NCI-H1417 treated with DMSO at 0.1 percent for 48 hours (cell line): ENCODE measurements around the gene HSD11B2.
A peak's percentile ranks its signal among the peaks of the same experiment; 100 is the strongest.

Experiments
- DNase-seq: peaks from one replicate; lab custom pipeline; 2025; lab: John Stamatoyannopoulos, UW

HSD11B2 gene

DNA sequence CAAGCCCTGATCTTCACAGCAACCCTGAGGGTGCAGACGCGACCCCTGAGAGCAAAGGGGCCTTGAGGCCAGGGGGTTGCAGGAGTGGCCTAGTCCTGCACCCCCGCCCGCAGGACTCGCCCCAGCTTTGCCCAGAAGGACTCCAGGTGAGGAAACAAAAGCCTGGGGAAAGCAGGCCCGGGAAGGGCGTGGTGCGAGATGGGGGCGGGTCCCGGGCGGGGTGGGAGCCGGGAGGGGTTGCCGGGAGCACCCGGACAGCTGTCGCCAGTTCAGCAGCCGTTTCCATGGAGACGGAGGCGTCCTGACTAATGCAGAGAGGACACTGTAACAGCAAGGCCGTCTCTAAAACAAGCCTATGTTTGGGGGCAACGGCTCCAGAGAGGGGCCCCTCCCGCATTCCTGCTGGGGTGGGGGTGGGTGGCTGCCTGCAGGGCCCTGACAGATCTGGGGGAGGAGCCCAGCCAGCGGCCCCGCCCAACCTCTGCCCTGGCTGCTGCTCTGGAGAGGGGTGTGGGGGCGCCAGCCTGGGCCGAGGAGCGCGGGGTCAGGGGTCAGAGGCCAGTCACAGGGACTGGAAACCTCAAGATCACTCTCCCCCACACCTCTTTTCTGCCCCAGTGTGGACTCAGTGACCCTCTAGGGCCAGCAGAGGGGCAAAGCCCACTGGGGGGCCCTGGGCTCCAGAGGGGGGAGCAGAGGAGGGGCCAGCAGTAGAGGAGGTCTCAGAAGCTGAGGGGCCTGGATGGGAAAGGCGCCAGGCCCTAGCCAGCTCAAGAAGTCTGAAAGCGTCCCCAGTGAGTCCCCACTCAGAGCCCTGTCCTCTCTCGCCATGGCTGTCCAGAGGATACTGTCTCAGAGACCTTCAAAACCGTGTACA lies 34.5 kb upstream of the HSD11B2 start:
- DNase-seq = peak; percentile 75

GRCh38 chr16:67397036-67397801 lies 33.7 kb upstream of the HSD11B2 start:
- no peak for DNase-seq

DNA sequence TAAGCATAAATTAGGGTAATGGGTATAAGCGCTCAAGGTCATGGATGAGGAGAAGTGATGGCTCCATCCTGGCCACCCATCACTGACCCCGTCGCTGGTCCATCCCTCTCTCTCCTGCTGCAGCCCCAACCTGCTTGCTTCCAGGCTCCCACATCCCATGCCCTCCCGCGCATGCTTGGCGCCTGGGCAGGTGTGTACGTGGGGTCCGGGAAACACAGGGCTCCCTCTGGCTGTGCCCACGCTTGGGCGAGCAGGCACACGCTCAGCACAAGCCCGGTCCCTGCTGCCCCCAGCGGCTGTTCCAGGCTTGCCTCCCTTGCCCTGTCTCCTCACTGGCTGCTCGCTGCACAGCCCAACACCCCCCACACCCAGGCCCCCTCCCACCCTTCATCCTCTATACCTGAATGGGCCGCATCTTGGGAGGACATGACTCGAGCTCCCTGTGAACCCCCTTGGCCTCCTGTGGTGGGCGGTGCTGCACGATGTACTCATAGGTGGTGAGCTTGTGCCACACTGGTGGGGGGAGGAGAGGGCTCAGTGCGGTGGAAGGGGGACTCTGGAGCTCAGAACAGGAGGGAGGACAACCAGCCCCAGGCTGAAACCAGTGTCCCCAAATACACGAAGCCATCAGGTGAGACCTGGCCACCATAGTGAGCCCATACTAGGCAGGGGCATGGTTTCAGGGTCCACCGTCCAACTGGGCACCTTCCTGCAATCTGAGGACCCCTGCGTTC lies 32.9 kb upstream of the HSD11B2 start:
- no peak for DNase-seq

DNA sequence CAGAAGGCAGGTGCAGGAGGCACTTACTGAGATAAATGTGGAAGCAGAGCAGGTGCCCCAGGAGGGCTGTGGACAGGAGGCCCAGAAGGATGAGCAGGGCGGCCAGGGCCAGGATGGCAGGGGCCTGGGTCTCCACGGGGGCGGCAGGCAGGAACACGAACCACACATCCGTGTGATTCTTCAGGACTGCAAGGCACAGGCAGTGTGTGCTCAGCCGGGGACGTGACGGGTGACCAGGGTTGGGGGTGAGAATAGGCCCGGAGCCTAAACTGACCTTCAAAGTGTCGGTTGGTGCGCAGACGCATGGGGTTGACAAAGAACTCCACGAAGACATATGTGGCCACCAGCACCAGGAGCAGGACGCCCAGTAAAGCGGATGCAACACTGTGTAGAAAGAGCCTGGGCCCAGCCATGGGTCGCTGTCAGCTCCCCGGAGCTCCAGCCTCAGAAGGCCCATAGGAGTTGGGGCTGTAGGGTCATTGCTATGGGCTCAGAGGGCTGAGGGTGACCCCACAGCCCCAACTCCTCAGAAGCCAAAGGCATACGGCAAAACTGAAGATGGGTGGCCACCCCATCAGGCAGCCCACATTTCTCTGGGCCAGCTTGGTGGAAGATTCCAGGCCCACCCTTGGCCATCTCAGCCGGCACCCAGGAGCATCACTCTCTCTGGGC lies 32.2 kb upstream of the HSD11B2 start:
- no peak for DNase-seq

- DNase-seq = no peak
These were observed 31.6 kb upstream of the HSD11B2 start for GRCh38 chr16:67399218-67399733.

DNA sequence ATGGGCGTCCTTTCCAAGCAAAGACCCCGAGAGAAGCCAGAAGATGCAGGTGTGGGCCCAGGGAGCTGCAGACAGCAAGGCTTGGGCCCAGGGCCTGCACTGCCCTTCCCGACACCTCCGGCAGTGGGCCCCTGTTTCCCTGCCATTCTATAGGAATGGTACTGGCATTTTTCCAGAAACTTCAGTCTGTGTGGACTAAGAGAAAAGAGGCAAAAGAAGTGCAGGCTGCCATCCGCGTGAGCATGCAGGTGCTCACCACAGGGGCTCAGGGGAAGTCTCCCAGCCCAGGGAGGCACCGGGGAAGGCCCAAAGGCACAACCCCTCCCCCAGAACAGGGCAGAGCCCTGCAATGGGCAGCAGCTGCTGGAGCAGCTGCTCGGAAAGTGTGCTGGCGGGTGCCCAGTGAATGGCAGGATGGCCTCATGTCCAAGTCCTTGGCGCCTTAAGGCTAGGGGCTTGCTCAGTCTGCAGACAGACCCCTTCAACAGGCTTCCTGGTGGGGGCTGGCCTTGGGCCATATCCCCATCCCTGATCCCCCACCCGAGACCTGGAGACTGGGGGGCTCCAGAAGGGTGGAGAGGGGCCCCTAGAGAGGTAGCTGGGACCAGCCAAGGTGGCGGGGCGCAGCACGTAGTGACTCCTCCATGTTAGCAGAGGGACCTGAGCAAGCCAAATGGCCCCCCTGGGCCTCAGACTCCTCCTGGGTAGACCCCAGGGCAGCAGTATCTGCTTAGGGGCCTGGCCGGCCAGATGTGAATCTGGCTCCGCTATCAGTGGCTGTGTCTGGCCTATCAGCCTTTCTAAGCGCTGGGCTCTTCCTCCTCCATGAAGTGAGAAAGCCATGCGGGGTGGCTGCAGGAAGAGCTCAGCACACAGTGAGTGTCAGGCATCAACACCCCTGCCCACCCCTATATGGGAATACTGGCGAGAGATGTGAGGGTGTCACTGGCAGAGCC lies 30.9 kb upstream of the HSD11B2 start:
- peak; percentile 38 for DNase-seq

- DNase-seq = no peak
These were observed 30.0 kb upstream of the HSD11B2 start for GRCh38 chr16:67400901-67401300.

- no peak for DNase-seq
These were observed 26.9 kb upstream of the HSD11B2 start for GRCh38 chr16:67403976-67404555.

GRCh38 chr16:67404740-67405226 lies 26.1 kb upstream of the HSD11B2 start:
- DNase-seq = no peak

- DNase-seq = no peak
These were observed 25.6 kb upstream of the HSD11B2 start for GRCh38 chr16:67405336-67405735.

DNA sequence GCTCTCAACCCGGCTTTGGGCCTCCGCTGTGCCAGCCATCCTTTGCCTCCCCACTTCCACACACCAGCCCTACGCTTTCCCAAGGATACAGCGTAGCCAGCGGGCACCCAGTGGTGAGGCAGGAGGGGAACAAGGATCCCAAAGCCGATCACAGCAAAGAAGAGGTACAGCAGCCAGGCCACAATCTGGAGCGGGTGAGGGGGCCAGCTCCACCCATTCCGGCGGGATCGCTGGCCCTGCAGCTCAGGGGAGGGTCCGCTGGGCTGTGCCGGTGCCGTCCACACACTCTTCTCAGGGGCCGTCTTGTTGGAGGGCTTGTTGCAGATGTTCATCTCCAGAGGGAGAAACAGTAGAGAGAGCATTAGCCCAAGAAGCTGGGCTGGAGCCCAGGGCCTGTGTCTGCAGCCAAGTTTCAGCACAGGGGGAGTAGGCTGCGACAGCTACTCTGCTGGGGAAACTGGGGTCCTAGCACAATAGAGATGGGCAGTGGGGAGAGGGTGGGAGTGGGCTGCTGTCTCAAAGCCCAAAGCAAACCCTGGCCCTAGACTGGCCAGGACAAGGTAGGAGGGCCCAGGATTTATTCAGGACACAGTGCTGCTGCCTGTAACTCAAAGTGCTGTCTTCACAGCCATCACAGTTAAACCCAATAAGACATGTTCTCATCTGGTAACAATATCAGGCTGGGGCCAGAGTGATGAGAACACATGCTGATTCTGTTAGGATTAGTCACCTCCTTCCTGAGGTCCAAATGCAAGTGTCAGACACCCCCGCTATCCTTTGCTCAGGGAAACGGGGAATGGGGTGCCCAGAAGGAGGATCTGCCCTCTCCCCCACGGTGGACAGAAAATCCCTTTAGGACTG lies 24.6 kb upstream of the HSD11B2 start:
- no peak for DNase-seq

- no peak for DNase-seq
These were observed 23.6 kb upstream of the HSD11B2 start for GRCh38 chr16:67407176-67407787.

GRCh38 chr16:67407788-67408452 lies 23.0 kb upstream of the HSD11B2 start:
- DNase-seq = no peak

DNA sequence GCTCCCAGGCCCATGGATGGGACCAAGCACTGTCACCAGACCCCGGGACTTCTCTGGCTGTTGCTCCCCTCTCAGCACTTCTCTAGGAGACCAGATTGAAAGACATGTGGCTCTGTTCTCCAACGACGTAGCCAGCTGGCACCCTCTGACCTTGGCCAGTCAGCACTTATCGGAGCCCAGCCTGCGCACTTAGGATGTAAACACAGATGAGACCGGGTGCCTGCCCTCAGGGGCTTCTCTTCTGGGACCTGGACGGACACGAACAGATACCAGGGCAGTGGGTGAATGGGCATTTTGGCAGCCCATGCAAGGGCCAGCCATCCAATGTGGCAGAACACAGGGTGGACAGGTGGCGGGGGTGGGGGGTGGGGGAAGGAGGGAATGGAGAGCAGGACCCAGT lies 21.3 kb upstream of the HSD11B2 start:
- no peak for DNase-seq

DNA sequence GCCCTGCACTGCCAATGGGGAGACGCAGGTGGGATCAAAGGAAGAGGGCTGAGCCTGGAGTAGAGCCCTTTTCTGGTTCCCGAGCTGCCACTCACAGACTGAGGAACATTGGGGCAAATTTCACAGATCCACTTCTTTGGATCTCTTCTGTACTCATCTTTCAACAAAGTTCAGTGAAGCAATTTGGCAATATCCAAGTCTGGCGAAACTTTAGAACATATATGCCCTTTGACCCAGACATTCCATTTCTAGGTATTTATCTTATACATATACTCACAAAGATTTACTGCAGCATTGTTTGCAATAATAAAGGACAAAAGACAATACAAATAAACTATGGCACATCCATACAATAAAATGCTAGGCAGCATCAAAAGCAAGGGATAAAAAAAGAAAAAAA lies 19.6 kb upstream of the HSD11B2 start:
- no peak for DNase-seq

DNA sequence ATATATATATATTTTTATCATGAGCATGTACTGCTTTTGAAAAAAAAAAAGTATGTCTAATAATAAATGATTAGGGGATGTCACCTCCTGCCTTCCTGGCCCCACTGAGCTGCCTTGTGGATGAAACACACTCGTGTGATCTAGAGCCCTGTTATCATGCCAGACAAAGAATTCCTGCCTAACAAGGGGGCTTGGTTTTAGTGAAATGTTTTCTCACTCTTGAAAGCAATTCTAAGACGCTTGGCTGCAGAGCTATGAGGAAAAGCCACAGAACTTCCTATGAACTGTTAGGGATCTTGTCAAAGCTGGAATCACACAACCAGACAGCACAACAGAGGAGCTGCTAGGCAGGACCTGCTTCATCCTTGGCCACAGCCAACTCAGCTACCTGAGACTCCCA lies 18.6 kb upstream of the HSD11B2 start:
- DNase-seq = no peak

DNA sequence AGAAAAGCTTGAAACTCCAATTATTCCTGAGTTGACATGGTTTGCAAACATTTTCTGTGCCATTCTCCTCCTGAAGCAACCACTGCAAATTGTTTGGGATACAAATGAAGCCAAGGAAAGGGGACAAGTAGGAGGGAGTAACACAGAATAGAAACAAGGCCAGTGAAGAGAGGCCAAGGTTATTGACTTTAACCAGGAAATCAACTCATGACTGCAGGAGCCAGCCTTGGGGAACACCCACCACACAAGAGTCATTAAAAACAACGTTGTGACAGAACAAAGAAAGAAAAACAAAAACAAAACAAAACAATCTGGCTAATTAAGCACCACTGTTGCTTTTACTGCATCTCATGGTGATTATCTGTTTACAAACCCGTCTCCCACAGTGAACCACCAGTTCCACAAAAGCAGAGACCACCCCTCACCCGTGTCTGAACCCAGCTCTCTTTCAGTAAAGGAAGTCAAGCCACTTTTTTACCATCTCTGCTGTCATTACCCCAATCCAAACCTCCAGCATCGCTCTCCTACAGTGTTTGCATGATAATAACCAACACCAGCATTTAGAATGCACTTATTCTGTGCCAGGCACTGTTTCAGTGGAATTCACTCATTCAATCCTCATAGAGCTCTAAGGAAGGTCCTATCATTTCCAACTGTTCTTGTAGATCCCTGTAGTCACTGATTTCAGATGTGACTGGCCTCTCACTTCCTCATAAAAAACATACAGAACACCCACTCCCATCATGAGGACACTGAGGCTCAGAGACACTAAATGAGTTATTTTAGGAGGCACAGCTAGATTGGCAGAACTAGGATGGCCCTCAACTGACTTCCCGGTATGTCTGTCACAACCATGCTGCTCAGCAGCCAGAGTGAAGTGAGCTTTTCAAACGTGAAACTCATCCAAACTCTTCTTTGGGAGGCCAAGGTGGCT lies 16.7 kb upstream of the HSD11B2 start:
- no peak for DNase-seq
